Smooth muscle cell (in vitro differentiated cells): ENCODE data around the gene CA5A. TPM values are rescaled to one million over a fixed set of nuclear protein-coding genes. Genes with fewer than 3 reads are reported as not detected.
"Not testable (repeated sequence)": the region's sequence is repeated elsewhere in the genome, so short reads cannot be mapped to it uniquely, and the experiment has no call there.

Source experiments
- DNase-seq: peaks from one replicate; lab custom pipeline; 2025; ENCODE audit not compliant: unreplicated experiment; lab: John Stamatoyannopoulos, UW
- H2AFZ ChIP-seq: fragments of 200-600 bp; sonication (generic); 2 replicates; pipeline ENCODE4 v1.6.0; 2016; ENCODE audit warnings: antibody characterized with exemption, low read depth, mild to moderate bottlenecking
- H3F3A ChIP-seq: fragments of 200-600 bp; sonication (generic); 2 replicates; pipeline ENCODE4 v1.6.0; 2017; ENCODE audit warnings: antibody characterized with exemption, low read depth
- H3K27ac ChIP-seq: fragments of 200-600 bp; sonication (generic); 2 replicates; pipeline ENCODE4 v1.5.1; 2016; ENCODE audit warnings: low read depth, mild to moderate bottlenecking
- H3K27me3 ChIP-seq: fragments of 200-600 bp; sonication (generic); 2 replicates; pipeline ENCODE4 v1.6.1; 2016; ENCODE audit warnings: low read depth, mild to moderate bottlenecking
- H3K36me3 ChIP-seq: fragments of 200-600 bp; sonication (generic); 2 replicates; pipeline ENCODE4 v1.5.1; 2016; ENCODE audit warnings: low read depth
- H3K4me1 ChIP-seq: fragments of 200-600 bp; sonication (generic); 2 replicates; pipeline ENCODE4 v1.5.1; 2016; ENCODE audit warnings: low read depth
- H3K4me2 ChIP-seq: fragments of 200-600 bp; sonication (generic); 2 replicates; pipeline ENCODE4 v1.6.0; 2016; ENCODE audit warnings: mild to moderate bottlenecking
- H3K4me3 ChIP-seq: fragments of 200-600 bp; sonication (generic); 2 replicates; pipeline ENCODE4 v1.5.1; 2016; ENCODE audit warnings: mild to moderate bottlenecking
- H3K79me2 ChIP-seq: fragments of 200-600 bp; sonication (generic); 2 replicates; pipeline ENCODE4 v1.6.0; 2016; ENCODE audit warnings: low read depth, mild to moderate bottlenecking
- H3K9ac ChIP-seq: fragments of 200-600 bp; sonication (generic); 2 replicates; pipeline ENCODE4 v1.6.0; 2016; ENCODE audit warnings: low read depth
- H3K9me3 ChIP-seq: fragments of 200-600 bp; sonication (generic); replicated peaks from 2 replicates; pipeline ENCODE4 v1.5.1; 2016; ENCODE audit warnings: low read depth
- H4K20me1 ChIP-seq: fragments of 200-600 bp; sonication (generic); 2 replicates; pipeline ENCODE4 v1.6.0; 2016; ENCODE audit warnings: low read depth
- CTCF ChIP-seq: fragments of 200-600 bp; sonication (generic); IDR thresholded peaks from 2 replicates; pipeline ENCODE4 v1.5.1; 2017; ENCODE audit warnings: borderline replicate concordance, mild to moderate bottlenecking, antibody characterized with exemption; ENCODE audit not compliant: insufficient read depth, poor library complexity, severe bottlenecking
- WGBS: methylation state at CpG from one replicate; pipeline ENCODE4 v1.1.7; 2016; ENCODE audit warnings: low lambda C conversion rate; 5-methylcytosine and 5-hydroxymethylcytosine counted together
- polyA plus RNA-seq: library from polyadenylated mRNA; unstranded; fragments of >200 nt; fragmentation: Nextera tagmentation; extraction: Ambion mirVana; gene quantifications from 2 replicates; pipeline ENCODE4 v1.2.1, GENCODE V29; 2016
- total RNA-seq: library from RNA; depleted of rRNA; stranded (reverse); fragments of >200 nt; gene quantifications from 2 replicates; pipeline ENCODE4 v1.2.3, GENCODE V29; 2014

Gene CA5A
- total and polyA plus RNA-seq, 2 experiments from 2014 or later, result not detected

DNA sequence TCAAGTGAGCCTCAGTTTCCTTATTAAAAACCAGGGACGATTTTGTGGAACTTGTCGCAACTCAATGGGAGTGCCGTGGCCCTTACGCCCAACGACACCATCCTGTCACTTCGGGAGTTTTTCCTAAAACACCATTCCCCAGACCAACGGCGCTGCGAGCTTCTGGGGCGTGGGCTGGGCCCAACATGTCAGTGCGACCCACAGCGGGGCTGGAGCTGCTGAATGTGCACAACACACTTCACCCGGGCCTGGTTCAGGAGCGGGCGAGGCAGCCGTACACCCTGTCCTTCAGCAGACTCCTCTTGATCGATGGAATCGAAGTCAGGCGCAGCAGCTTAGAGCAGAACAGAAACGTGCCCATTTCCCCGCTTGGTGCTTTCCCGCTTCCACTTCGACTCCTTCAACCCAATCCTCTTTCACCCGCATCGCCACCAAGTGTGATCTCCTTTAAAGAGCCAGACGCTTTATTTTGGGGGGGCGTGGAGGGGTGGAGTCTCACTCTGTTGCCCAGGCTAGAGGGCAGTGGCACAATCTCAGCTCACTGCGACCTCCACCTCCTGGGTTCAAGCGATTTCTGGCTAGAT, 53.8 kb downstream of the CA5A start:
- no peak overlapping the region for H3K27ac ChIP-seq
- no peaks in the 10 kb centered on the region for H3K36me3 ChIP-seq
- H4K20me1 ChIP-seq, result no peaks in the 10 kb centered on the region
- H3K4me3 ChIP-seq, result no peak overlapping the region
- no peaks in the 10 kb centered on the region for H3K4me1 ChIP-seq
- H3F3A ChIP-seq, result no peaks in the 10 kb centered on the region
- no peak for DNase-seq
- no peaks in the 10 kb centered on the region for H3K27me3 ChIP-seq
- H3K9ac ChIP-seq, result no peak overlapping the region
- H3K9me3 ChIP-seq, result no peaks in the 10 kb centered on the region
- no peaks in the 10 kb centered on the region for H3K79me2 ChIP-seq
- no peak overlapping the region for H2AFZ ChIP-seq
- no peak overlapping the region for H3K4me2 ChIP-seq
- TF ChIP-seq CTCF, result no peak
- WGBS, result 97% methylated on average over 29 of the region's 29 CpGs

DNA sequence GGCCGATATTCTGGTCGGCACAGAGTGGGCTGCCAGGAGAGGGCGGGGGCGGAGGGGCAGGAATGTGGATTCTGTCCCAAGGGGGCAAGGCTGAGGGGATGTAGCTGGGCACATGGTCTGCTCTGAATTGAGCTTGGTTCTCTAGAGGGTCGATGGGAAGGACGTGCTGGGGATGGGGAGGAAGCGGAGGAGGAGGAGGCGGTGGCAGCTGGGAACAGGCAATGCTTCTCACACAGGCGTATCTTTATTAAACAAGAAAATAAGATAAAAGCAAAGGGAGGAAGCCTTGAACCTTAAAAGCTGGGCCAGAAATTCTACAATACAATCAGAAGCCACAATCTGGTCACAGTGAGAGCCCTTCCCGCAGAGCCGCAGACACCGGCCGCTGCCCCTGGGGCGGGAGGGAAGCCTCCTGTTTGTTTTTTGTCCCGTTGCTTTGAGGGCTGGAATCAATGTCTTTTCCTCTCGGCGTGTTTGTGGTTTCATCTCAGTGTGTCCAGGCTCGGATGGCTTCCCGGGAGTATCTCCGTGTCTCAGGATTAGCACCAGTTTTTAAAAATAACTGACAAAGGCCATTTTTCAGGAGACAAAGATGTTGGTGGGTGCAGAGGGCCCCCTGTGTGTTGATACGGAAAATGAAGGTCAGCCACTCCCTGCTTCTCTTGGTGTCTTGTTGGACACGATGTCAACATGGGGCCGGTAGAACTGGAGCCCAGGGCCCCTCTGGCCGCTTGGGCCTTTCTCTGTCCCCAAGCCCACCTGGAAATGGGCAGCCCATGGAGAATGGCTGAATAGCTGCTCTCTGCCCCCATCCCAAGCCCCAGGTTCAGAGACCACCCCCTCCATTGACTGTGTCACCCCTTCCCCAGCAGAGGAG, 54.8 kb downstream of the CA5A start:
- Histone ChIP-seq H3K27ac (no peak overlapping the region), H3K9ac (no peak overlapping the region), H3K9me3 (no peaks in the 10 kb centered on the region), H3K4me1 (no peaks in the 10 kb centered on the region), H3K27me3 (no peaks in the 10 kb centered on the region), H3K79me2 (no peaks in the 10 kb centered on the region), H3K4me3 (no peak overlapping the region), H3K4me2 (no peak overlapping the region), H2AFZ (no peak overlapping the region), H3F3A (no peaks in the 10 kb centered on the region), H3K36me3 (no peaks in the 10 kb centered on the region), H4K20me1 (no peaks in the 10 kb centered on the region)
- DNase-seq, result no peak
- 38% methylated on average over 21 of the region's 24 CpGs for WGBS
- TF ChIP-seq CTCF, result no peak

DNA sequence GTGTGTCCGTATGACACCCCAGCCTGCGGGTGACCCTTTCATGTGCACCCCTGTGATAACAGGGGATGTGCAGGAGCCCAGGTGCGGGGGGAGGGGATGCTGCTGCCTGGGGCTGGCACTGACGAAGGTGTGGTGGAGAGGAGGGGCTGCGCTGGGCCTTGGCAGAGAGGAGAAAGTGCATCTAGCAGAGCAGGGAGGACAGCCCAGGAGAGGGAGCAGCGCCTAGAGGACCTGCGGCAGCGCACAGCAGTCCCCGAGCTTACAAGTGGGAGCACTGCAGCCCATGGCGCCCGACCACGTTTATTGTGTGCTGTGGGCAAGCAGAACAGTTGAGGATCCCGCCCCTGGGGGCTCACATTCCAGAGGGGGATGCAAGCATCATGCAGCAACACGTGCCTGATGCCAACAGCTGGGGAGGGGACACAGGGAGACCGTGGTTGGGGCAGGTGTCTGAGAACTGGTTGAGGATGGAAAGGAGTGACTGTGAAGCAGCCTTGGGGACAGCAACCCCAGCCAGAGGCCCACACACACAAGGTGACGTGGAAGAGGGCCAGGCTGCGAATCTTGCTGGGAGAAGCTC, 56.1 kb downstream of the CA5A start:
- WGBS, result 80% methylated on average over 17 of the region's 17 CpGs
- TF ChIP-seq CTCF, result no peak
- Histone ChIP-seq H3K79me2 (no peaks in the 10 kb centered on the region), H3K4me2 (no peak overlapping the region), H3K9me3 (no peaks in the 10 kb centered on the region), H3K4me1 (no peaks in the 10 kb centered on the region), H3K27me3 (no peaks in the 10 kb centered on the region), H3F3A (no peaks in the 10 kb centered on the region), H2AFZ (no peak overlapping the region), H3K4me3 (no peak overlapping the region), H3K27ac (no peak overlapping the region), H3K9ac (no peak overlapping the region), H3K36me3 (no peaks in the 10 kb centered on the region), H4K20me1 (no peaks in the 10 kb centered on the region)
- DNase-seq, result no peak

- H3K27ac ChIP-seq, H4K20me1 ChIP-seq, H3K9ac ChIP-seq, H3K4me2 ChIP-seq, H2AFZ ChIP-seq, DNase-seq, H3K36me3 ChIP-seq, H3F3A ChIP-seq, H3K79me2 ChIP-seq, H3K9me3 ChIP-seq, H3K4me1 ChIP-seq, H3K27me3 ChIP-seq, H3K4me3 ChIP-seq: not testable (repeated sequence)
- 90% methylated on average over 5 of the region's 5 CpGs for WGBS
Measured at GRCh38 chr16:87879411-87880013, 56.8 kb downstream of the CA5A start.
